K562 (cell line): Measurements from ENCODE around the gene CCDC159. TPM values are rescaled to one million over a fixed set of nuclear protein-coding genes. Genes with fewer than 3 reads are reported as not detected.

Source experiments
- ERF ChIP-seq: fragments of 450-650 bp; formaldehyde crosslinking; IDR thresholded peaks from 2 replicates; pipeline ENCODE4 v1.4.0; 2020; ENCODE audit warnings: mild to moderate bottlenecking, mixed read lengths
- GABPB2 ChIP-seq: fragments of 250-450 bp; sonication (Bioruptor Pico); conservative IDR thresholded peaks from 2 replicates; pipeline ENCODE4 v1.5.1; 2021; ENCODE audit warnings: mild to moderate bottlenecking
- L3MBTL2 ChIP-seq: fragments of 450-650 bp; IDR thresholded peaks from 2 replicates; pipeline ENCODE4 v1.6.1; 2016; ENCODE audit warnings: mild to moderate bottlenecking, moderate library complexity
- RBM15 ChIP-seq: fragments of 200-400 bp; formaldehyde crosslinking; IDR thresholded peaks from 2 replicates; pipeline ENCODE4 v1.6.1; 2018; ENCODE audit warnings: mild to moderate bottlenecking, low read length, moderate library complexity; ENCODE audit not compliant: insufficient read depth
- RREB1 ChIP-seq: fragments of 250-450 bp; sonication (Bioruptor Pico); IDR thresholded peaks from 2 replicates; pipeline ENCODE4 v1.4.0; 2020
- SP2 ChIP-seq: IDR thresholded peaks from 2 replicates; pipeline ENCODE4 v1.6.1; 2011; ENCODE audit warnings: mild to moderate bottlenecking, low read depth, low read length, moderate library complexity; ENCODE audit not compliant: poor library complexity, severe bottlenecking; ENCODE audit errors: extremely low read depth
- ZBTB40 ChIP-seq, 2 experiments: fragments of 450-650 bp in 1 of 2; sonication (generic) in 1 of 2; formaldehyde crosslinking in 1 of 2; IDR thresholded peaks; 2 replicates each; pipeline versions ENCODE4 v1.7.1 to v1.9.0; 2016 to 2022; ENCODE audit warnings: inconsistent platforms in 1 of 2, mild to moderate bottlenecking in 1 of 2, missing genetic modification reagents in 1 of 2
- ZC3H4 ChIP-seq: sonication (generic); formaldehyde crosslinking; IDR thresholded peaks from 2 replicates; pipeline ENCODE4 v1.9.0; 2021; ENCODE audit warnings: missing genetic modification reagents, borderline replicate concordance
- ZNF175 ChIP-seq: fragments of 200-800 bp; sonication (Bioruptor generic); IDR thresholded peaks from 2 replicates; pipeline ENCODE4 v1.6.1; 2016; ENCODE audit warnings: low read depth, mild to moderate bottlenecking, missing genetic modification characterization, missing compliant biosample characterization
- ZNF280A ChIP-seq: fragments of 450-650 bp; IDR thresholded peaks from 2 replicates; pipeline ENCODE4 v1.6.1; 2018; ENCODE audit warnings: mild to moderate bottlenecking, low read depth; ENCODE audit not compliant: partially characterized antibody
- ZNF778 ChIP-seq: fragments of 450-650 bp; formaldehyde crosslinking; IDR thresholded peaks from 2 replicates; pipeline ENCODE4 v1.4.0; 2020; ENCODE audit warnings: mild to moderate bottlenecking, moderate library complexity
- polyA plus RNA-seq, 8 experiments: library from polyadenylated mRNA; depleted of rRNA in 4 of 8; stranded (reverse) in 5 of 8; unstranded in 3 of 8; fragments of >200 nt; fragmentation: Nextera tagmentation in 2 of 8; fragmentation: Illumina TruSeq in 1 of 8; extraction: Ambion mirVana in 2 of 8; extraction: Trizol in 1 of 8; gene quantifications; 2 replicates each; pipeline versions ENCODE4 v1.2.1 to v1.2.3, GENCODE V29; 2011 to 2014; ENCODE audit warnings: inconsistent platforms in 1 of 8, missing spikeins in 1 of 8
- total RNA-seq, 7 experiments: library from RNA; depleted of rRNA in 6 of 7; stranded (reverse); fragments of >200 nt in 6 of 7; fragmentation: Illumina TruSeq in 2 of 7; extraction: Trizol in 2 of 7; gene quantifications; 2 replicates each; pipeline versions ENCODE4 v1.2.1 to v1.2.3, GENCODE V29; 2011 to 2021; ENCODE audit warnings: low replicate concordance in 1 of 7

Gene CCDC159
- total and polyA plus RNA-seq, 9 of the 15 experiments (the other 6 are each of a cell fraction or from before 2014, with no cell fraction given), result 0.68 to 10.1 (median 4.7) TPM

GRCh38 chr19:11377237-11377636 is 30.9 kb downstream of the CCDC159 start (continued):
- peak; percentile 22; the same call in 1 of the 2 replicates for TF ChIP-seq ERF
- peak; percentile 89 for TF ChIP-seq ZNF175 (CRISPR knock-in tag)
- no peak for TF ChIP-seq ZNF280A
- no peak for TF ChIP-seq ZBTB40 (IDR thresholded peaks at IDR 0.05)
- TF ChIP-seq ZBTB40 (CRISPR knock-in tag; IDR thresholded peaks at IDR 0.05), result no peak
- no peak for TF ChIP-seq ZC3H4 (CRISPR knock-in tag)
- no peak for TF ChIP-seq RREB1 (CRISPR knock-in tag)
- TF ChIP-seq SP2, result no peak
- no peak for TF ChIP-seq ZNF778 (CRISPR knock-in tag)
- no peak for TF ChIP-seq RBM15
- TF ChIP-seq GABPB2 (CRISPR knock-in tag), result no peak
- peak; percentile 46; the same call in 1 of the 2 replicates for TF ChIP-seq L3MBTL2
